Measurements from ENCODE around the gene PRPF18.

- TF ChIP-seq CTCF (IDR thresholded peaks at IDR 0.05): no peak
- no peak for TF ChIP-seq POLR2A (IDR thresholded peaks at IDR 0.05)
Observed at GRCh38 chr10:13593535-13593934, 6.8 kb downstream of the PRPF18 start.
